Bronchial epithelial cell (primary cell): ENCODE data around the gene SMIM27. TPM values are rescaled to one million over a fixed set of nuclear protein-coding genes. Genes with fewer than 3 reads are reported as not detected.
"Not testable (repeated sequence)": the region's sequence is repeated elsewhere in the genome, so short reads cannot be mapped to it uniquely, and the experiment has no call there.

ENCODE experiments used
- DNase-seq: peaks from one replicate; pipeline ENCODE4 v3.0.0-alpha.2; 2010; ENCODE audit warnings: low read depth
- FAIRE-seq: peaks from 2 replicates; lab custom pipeline; 2011; peaks lifted over from hg19 to GRCh38; lab: Jason Lieb, UNC
- H3K27me3 ChIP-seq: 2 replicates; pipeline ENCODE4 v1.5.1; 2011; ENCODE audit warnings: low read length; ENCODE audit not compliant: control insufficient read depth, insufficient read depth
- H3K36me3 ChIP-seq: 2 replicates; pipeline ENCODE4 v1.5.1; 2011; ENCODE audit warnings: low read length; ENCODE audit not compliant: control insufficient read depth, insufficient read depth
- H3K4me3 ChIP-seq: 2 replicates; pipeline ENCODE4 v1.5.1; 2011; ENCODE audit warnings: mild to moderate bottlenecking, low read depth, low read length, control low read depth
- CTCF ChIP-seq: IDR thresholded peaks from 2 replicates; pipeline ENCODE4 v1.5.1; 2011; ENCODE audit warnings: mild to moderate bottlenecking, moderate library complexity, low read length, control low read depth, inconsistent platforms; ENCODE audit not compliant: insufficient read depth, severe bottlenecking
- total RNA-seq: library from RNA; depleted of rRNA; stranded (reverse); fragments of >200 nt; gene quantifications from 2 replicates; pipeline ENCODE4 v1.2.1, GENCODE V29; 2014

Gene SMIM27
- total RNA-seq, 1 donor from 2014 or later, result 1.3 TPM

GRCh38 chr9:32590898-32591297, 38.8 kb downstream of the SMIM27 start:
- peak; percentile 84 for DNase-seq
- Histone ChIP-seq H3K36me3 (no peaks in the 10 kb centered on the region), H3K27me3 (no peaks in the 10 kb centered on the region), H3K4me3 (no peak overlapping the region)
- FAIRE-seq, result no peak
- no peak for TF ChIP-seq CTCF

- Histone ChIP-seq H3K36me3 (no peaks in the 10 kb centered on the region), H3K27me3 (peaks cover 3% of the 10 kb centered on the region), H3K4me3 (no peak overlapping the region)
- FAIRE-seq (no peak), DNase-seq (no peak)
- TF ChIP-seq CTCF, result no peak
Observed at GRCh38 chr9:32596096-32596865, 44.2 kb downstream of the SMIM27 start.

GRCh38 chr9:32596936-32597335, 44.8 kb downstream of the SMIM27 start:
- no peak for TF ChIP-seq CTCF
- H3K4me3 ChIP-seq, result no peak overlapping the region
- DNase-seq, result no peak
- H3K27me3 ChIP-seq, result peaks cover 3% of the 10 kb centered on the region
- no peak for FAIRE-seq
- no peaks in the 10 kb centered on the region for H3K36me3 ChIP-seq

- FAIRE-seq, H3K27me3 ChIP-seq, H3K4me3 ChIP-seq, DNase-seq, H3K36me3 ChIP-seq: not testable (repeated sequence)
Observed at GRCh38 chr9:32599021-32599420, 46.9 kb downstream of the SMIM27 start.

Other genes with a start within 250 kb of the SMIM27 start
- gene ACO1, start 167.7 kb upstream of the SMIM27 start, total RNA-seq, result 11.8 and 12.9 TPM in 2 replicates
- 1.8 and 2.9 TPM in 2 replicates for gene RIGI, start 26.1 kb upstream of the SMIM27 start, total RNA-seq
- gene TOPORS, start 259 bp downstream of the SMIM27 start, total RNA-seq, result 37.9 and 47.5 TPM in 2 replicates
- 14.8 and 16.8 TPM in 2 replicates for gene NDUFB6, start 20.8 kb downstream of the SMIM27 start, total RNA-seq
- under 0.01 TPM in 1 of 2 replicates, not detected in the other for gene TAF1L, start 83.3 kb downstream of the SMIM27 start, total RNA-seq
- not detected in 2 replicates for gene TMEM215, start 231.2 kb downstream of the SMIM27 start, total RNA-seq